Stimulated activated CD4-positive, alpha-beta T cell treated with anti-CD3 and anti-CD28 coated beads, Interleukin-4, amount 100 ng/mL, for 24 hours (primary cell): ENCODE results near the gene RAP1GAP.
"Not testable (repeated sequence)": the region's sequence is repeated elsewhere in the genome, so short reads cannot be mapped to it uniquely, and the experiment has no call there.

Source experiments
- DNase-seq: peaks from one replicate; pipeline ENCODE4 v3.0.0-alpha.2; 2020

The RAP1GAP gene

GRCh38 chr1:21568006-21568746 is 101.0 kb downstream of the RAP1GAP start:
- no peak for DNase-seq

- DNase-seq: no peak
Observed at GRCh38 chr1:21567241-21568005, 101.7 kb downstream of the RAP1GAP start.

GRCh38 chr1:21566361-21566760 is 102.8 kb downstream of the RAP1GAP start:
- DNase-seq: not testable (repeated sequence)

- no peak for DNase-seq
Observed at GRCh38 chr1:21565285-21565684, 103.9 kb downstream of the RAP1GAP start.

GRCh38 chr1:21564521-21565095 is 104.5 kb downstream of the RAP1GAP start:
- DNase-seq: no peak

- DNase-seq: no peak
Observed at GRCh38 chr1:21563971-21564370, 105.2 kb downstream of the RAP1GAP start.

GRCh38 chr1:21562896-21563295 is 106.3 kb downstream of the RAP1GAP start:
- no peak for DNase-seq

- DNase-seq: no peak
Observed at GRCh38 chr1:21560916-21561638, 108.1 kb downstream of the RAP1GAP start.

GRCh38 chr1:21559788-21560567 is 109.2 kb downstream of the RAP1GAP start:
- no peak for DNase-seq

- no peak for DNase-seq
Observed at GRCh38 chr1:21553116-21553926, 115.8 kb downstream of the RAP1GAP start.

GRCh38 chr1:21552715-21553114 is 116.4 kb downstream of the RAP1GAP start:
- DNase-seq: no peak

- DNase-seq: no peak
Observed at GRCh38 chr1:21550866-21551475, 118.2 kb downstream of the RAP1GAP start.

- DNase-seq: no peak
Observed at GRCh38 chr1:21550097-21550496, 119.1 kb downstream of the RAP1GAP start.

GRCh38 chr1:21547876-21548275 is 121.3 kb downstream of the RAP1GAP start:
- DNase-seq: no peak
